ENCODE data around the gene KIAA0232.
A peak's percentile ranks its signal among the peaks of the same experiment; 100 is the strongest.

Gene KIAA0232

DNA sequence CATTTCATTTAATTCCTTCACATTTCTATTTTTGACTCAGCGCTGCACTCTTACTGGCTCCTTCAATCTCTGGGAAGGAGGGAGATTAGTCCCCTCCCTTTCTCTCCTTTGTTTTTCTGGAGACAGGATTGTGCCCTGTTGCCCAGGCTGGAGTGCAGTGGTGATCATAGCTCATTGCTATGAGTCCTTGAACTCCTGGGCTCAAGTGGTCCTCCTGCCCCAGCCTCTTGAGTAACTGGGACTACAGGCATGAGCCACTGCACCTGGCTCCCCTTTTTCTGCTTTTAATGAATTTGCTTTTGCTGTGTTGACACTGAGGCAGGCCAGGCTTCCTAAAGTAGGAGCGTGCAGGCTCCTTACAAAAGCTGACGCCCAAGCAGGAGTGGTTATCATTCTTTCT, 137.6 kb downstream of the KIAA0232 start:
- DNase-seq: no peak

- no peak for DNase-seq
Measured at GRCh38 chr4:6923507-6923906, 141.0 kb downstream of the KIAA0232 start.

GRCh38 chr4:6924361-6924779, 141.8 kb downstream of the KIAA0232 start:
- DNase-seq: no peak

- peak; percentile 39 for DNase-seq
Measured at GRCh38 chr4:6925357-6925836, 142.9 kb downstream of the KIAA0232 start.

DNA sequence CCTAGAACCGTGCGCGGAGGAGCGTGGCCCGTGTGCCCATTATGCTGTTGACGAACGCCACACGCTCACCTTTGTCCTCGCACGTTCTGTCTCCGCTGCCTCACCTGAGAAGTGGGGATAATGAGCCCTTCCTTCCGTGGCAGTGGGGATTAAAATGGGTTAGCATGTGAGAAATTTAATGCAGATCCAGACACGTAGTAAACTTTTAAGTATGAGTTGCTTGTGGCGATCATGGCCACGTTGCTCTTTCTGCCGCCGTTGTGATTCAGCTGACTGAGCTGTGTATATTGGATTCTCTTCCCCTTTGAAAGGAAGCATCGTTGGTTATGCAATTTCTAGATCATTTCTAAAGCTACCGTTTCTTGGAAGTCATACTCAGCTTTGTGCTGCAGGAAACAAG, 143.6 kb downstream of the KIAA0232 start:
- DNase-seq: no peak

DNA sequence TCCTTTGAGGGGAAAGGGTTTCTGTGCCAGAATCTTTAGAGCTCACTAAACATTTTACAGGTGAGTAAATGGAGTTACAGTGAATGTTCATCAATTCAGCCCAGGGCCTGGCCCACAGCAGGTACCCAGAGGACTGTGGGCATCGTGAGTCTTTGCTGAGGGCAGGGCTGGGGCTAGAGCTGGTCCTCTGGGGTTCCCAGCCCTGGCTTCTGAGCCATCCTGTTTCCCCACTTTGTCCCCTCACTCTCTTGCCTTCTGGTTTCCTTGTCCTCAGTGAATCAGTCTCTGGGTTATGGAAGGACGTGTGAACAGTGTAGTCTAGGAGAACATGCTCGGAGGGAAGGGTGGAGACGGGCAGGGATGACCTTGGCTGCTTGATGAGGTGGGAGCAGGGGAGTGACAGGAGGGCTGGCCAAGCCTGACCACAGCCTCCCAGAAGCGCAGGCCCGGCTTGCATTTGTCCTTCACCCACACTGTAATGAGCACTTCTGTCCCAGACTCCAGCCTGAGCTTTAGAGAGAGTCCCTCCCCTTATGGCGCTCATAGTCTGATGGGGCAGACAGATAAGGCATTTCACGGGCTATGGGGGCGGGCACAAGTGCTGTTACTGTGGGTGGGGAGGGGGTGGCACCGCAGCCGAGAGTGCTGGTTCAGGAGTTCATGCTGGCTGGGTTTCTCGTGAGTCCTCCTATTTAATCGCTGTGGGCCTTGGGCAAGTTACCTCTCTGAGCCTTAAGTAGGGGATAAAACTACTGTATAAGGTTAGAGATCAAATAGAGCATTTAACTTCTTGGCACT, 144.4 kb downstream of the KIAA0232 start:
- peak; percentile 72 for DNase-seq

DNA sequence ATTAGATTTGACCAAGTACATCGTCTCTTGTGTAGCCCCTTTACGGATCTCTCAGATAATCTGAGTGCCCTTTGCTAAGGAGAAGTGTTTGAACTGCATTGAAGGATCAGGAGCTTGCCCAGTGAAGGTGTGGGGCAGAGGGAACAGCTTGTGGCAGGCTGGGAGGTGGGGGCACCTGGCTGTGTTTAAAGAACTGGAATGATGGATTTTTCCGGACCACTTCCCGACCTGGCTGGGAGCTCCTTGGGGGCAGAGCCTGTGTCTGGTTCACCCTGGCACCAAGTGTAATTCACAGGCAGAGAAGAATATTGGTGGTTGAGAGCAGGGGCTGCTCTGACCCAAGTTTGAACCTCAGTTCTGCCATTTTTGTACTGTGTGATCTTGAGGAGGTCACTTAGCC, 145.6 kb downstream of the KIAA0232 start:
- DNase-seq: no peak

GRCh38 chr4:6929339-6929811, 146.8 kb downstream of the KIAA0232 start:
- no peak for DNase-seq

GRCh38 chr4:6929812-6930464, 147.4 kb downstream of the KIAA0232 start:
- no peak for DNase-seq

GRCh38 chr4:6932475-6932874, 149.9 kb downstream of the KIAA0232 start:
- no peak for DNase-seq

DNA sequence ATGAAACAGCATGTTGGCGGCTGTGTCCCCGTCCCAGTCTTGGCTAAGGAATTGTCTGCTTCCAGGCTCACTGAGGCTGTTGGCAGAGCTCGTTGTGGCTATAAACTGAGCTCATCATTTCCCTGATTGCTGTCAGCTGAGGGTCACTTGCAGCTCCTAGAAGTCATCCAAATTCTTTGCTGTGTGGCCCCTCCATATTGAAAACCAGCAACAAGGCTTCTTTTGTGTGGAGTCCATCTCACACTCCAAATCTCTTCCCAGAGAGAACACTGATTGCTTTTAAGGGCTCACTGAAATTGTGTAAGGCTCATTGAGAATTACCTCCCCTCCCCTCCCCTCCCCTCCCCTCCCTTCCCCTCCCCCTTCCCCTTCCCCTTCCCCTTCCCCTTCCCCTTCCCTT, 150.4 kb downstream of the KIAA0232 start:
- DNase-seq: no peak

Data from stimulated activated CD4-positive, alpha-beta T cell treated with anti-CD3 and anti-CD28 coated beads, Interleukin-15, amount 100 ng/mL, for 24 hours (primary cell).